Mesenteric fat pad (tissue), 1 donor: ENCODE measurements around the gene RTCA. TPM values are rescaled to one million over a fixed set of nuclear protein-coding genes. Genes with fewer than 3 reads are reported as not detected.

Experiments used
- microRNA-seq: library from miRNA; unstranded; fragments of <30 nt; microRNA quantifications from one replicate; pipeline ENCODE4 v1.2.0, GENCODE V29; 2020; ENCODE audit warnings: borderline number of aligned reads
- total RNA-seq: library from RNA; stranded (reverse); fragmentation: NEBNext Ultra II Directional; extraction: Animal tissue kit (Norgen Biotek cat#: 25700); gene quantifications from one replicate; pipeline ENCODE4 v1.2.1, GENCODE V29; 2021
- donor health status: DM: yes; HTN: yes; CAD: no.

RTCA gene
- total RNA-seq, 1 donor from 2014 or later: 28.7 TPM

Small RNA genes within 50 kb of the gene (microRNA-seq; reads per million reads assigned to microRNA genes)
- not detected for gene MIR553

Other genes with a start within 250 kb of the RTCA start
- gene SASS6, start 133.3 kb upstream of the RTCA start, total RNA-seq: 2.2 TPM
- gene TRMT13, start 133.1 kb upstream of the RTCA start, total RNA-seq: 14.4 TPM
- 1.0 TPM for gene LRRC39, start 88.0 kb upstream of the RTCA start, total RNA-seq
- gene DBT, start 16.4 kb upstream of the RTCA start, total RNA-seq: 9.3 TPM
- gene CDC14A, start 86.3 kb downstream of the RTCA start, total RNA-seq: 6.8 TPM